GM18951 (cell line): Measurements from ENCODE around the gene ENTPD2.

Experiments
- POLR2A ChIP-seq: IDR thresholded peaks from 4 replicates; pipeline ENCODE4 v1.6.1; 2011; ENCODE audit warnings: mild to moderate bottlenecking; ENCODE audit not compliant: insufficient read length, insufficient read depth; ENCODE audit errors: extremely low read depth
- in situ Hi-C: fragments of 300-500 bp; cut with MboI; formaldehyde crosslinking; loops from one replicate; pipeline ENCODE4 v1.12.0; 2022; ENCODE audit warnings: low sequenced_read_pairs, mixed read lengths, inconsistent platforms; ENCODE audit not compliant: unreplicated experiment

ENTPD2 gene

GRCh38 chr9:137075275-137075775, 21.5 kb upstream of the ENTPD2 start:
- TF ChIP-seq POLR2A, result no peak
- in situ Hi-C loops, result no loop called here

- in situ Hi-C loops, result no loop called here
- no peak for TF ChIP-seq POLR2A
These were observed 20.9 kb upstream of the ENTPD2 start for GRCh38 chr9:137074657-137075274.

GRCh38 chr9:137073992-137074399, 20.1 kb upstream of the ENTPD2 start:
- in situ Hi-C loops, result no loop called here
- TF ChIP-seq POLR2A, result no peak

GRCh38 chr9:137071282-137071681, 17.4 kb upstream of the ENTPD2 start:
- no peak for TF ChIP-seq POLR2A
- in situ Hi-C loops, result no loop called here

- no peak for TF ChIP-seq POLR2A
- in situ Hi-C loops, result no loop called here
These were observed 17.0 kb upstream of the ENTPD2 start for GRCh38 chr9:137070906-137071275.

- in situ Hi-C loops, result no loop called here
- peak; percentile 85 for TF ChIP-seq POLR2A
These were observed 16.5 kb upstream of the ENTPD2 start, which contains the start of gene SAPCD2 for GRCh38 chr9:137070201-137070905. Gene SAPCD2 (minus strand): TSS chr9:137070557. CDS start chr9:137070460, 97 bp downstream.

GRCh38 chr9:137069508-137070091, 15.7 kb upstream of the ENTPD2 start:
- no peak for TF ChIP-seq POLR2A
- in situ Hi-C loops, result no loop called here

- TF ChIP-seq POLR2A, result no peak
- in situ Hi-C loops, result no loop called here
These were observed 15.0 kb upstream of the ENTPD2 start for GRCh38 chr9:137068539-137069507.

- no peak for TF ChIP-seq POLR2A
- in situ Hi-C loops, result no loop called here
These were observed 14.1 kb upstream of the ENTPD2 start for GRCh38 chr9:137067860-137068538.

GRCh38 chr9:137066096-137066861, 12.4 kb upstream of the ENTPD2 start:
- no peak for TF ChIP-seq POLR2A
- in situ Hi-C loops, result no loop called here

GRCh38 chr9:137065336-137065967, 11.6 kb upstream of the ENTPD2 start:
- in situ Hi-C loops, result no loop called here
- TF ChIP-seq POLR2A, result no peak
